ENCODE measurements around the gene DAPK3. TPM values are rescaled to one million over a fixed set of nuclear protein-coding genes. Genes with fewer than 3 reads are reported as not detected.

Gene DAPK3
- 10 to 100 TPM; 56.5 to 71.8 (median 61.7) TPM for total RNA-seq

DNA sequence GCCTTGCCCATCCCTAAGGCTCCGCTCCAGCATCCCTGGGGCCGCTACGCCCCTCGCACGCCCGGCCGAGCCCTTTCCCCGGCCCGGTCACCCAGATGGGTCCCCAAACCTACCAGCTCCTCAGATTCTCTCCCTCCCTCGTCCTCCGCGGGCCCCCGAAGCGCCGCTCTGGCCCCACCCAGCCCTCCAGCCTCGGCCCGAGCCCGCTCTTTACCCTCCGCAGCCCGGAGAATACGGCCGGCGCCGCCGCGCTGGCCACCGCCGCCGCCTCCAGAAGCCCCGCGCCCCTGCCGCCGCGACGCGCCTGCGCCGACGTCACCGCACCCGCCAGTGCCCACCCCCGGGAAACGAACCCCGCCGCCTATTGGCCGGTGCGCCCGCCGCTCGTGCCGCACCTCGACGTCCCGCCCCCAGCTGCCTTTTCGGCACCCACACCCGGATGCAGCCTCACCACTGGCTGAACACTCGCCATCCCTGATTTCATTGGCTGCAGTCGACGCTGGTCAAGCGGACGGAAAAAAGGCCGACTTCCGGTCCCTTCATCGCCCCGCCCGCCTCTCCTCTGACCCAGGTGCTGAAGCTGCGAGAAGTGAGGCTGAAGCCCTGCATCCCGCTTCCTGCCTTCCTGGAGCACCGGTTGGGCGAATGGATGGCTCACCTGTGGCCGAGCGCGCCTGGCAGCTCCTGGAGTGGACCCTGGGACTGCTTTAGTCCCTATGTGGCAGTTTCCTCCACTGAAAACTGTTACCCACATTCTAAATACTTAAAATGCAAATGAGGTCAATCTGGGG is at the start of gene DAPK3:
TSS of gene DAPK3 (minus strand) at position 292 of the 791 bp plus-strand sequence. CDS start 1,364 bp downstream, outside the sequence.
- peak; percentile 97 to 99 for DNase-seq (ENCODE audit: low spot score in 2 of 2)
- peaks cover 48% of the 10 kb centered on the region for H3K4me1 ChIP-seq
- TF ChIP-seq EP300 (IDR thresholded peaks at IDR 0.05) (no peak), POLR2A (IDR thresholded peaks at IDR 0.05) (peak in 1 of 2 donors; percentile 85), POLR2AphosphoS5 (IDR thresholded peaks at IDR 0.05) (peak in 2 of 3 donors; percentile 13 to 86)
- TF ChIP-seq, protein P1, sequence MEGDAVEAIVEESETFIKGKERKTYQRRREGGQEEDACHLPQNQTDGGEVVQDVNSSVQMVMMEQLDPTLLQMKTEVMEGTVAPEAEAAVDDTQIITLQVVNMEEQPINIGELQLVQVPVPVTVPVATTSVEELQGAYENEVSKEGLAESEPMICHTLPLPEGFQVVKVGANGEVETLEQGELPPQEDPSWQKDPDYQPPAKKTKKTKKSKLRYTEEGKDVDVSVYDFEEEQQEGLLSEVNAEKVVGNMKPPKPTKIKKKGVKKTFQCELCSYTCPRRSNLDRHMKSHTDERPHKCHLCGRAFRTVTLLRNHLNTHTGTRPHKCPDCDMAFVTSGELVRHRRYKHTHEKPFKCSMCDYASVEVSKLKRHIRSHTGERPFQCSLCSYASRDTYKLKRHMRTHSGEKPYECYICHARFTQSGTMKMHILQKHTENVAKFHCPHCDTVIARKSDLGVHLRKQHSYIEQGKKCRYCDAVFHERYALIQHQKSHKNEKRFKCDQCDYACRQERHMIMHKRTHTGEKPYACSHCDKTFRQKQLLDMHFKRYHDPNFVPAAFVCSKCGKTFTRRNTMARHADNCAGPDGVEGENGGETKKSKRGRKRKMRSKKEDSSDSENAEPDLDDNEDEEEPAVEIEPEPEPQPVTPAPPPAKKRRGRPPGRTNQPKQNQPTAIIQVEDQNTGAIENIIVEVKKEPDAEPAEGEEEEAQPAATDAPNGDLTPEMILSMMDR (IDR thresholded peaks at IDR 0.05), result peak in 1 of 2 donors; percentile 28
- H3K36me3 ChIP-seq, result peaks cover 30% of the 10 kb centered on the region
- peak within 1 kb of the TSS; percentile 92 for H3K27ac ChIP-seq
- H3K27me3 ChIP-seq, result no peaks in the 10 kb centered on the region
- peak within 1 kb of the TSS; percentile 93 for H3K4me3 ChIP-seq
- WGBS, result 2% methylated on average over 34 of the region's 73 CpGs
- no peaks in the 10 kb centered on the region for H3K9me3 ChIP-seq

DNA sequence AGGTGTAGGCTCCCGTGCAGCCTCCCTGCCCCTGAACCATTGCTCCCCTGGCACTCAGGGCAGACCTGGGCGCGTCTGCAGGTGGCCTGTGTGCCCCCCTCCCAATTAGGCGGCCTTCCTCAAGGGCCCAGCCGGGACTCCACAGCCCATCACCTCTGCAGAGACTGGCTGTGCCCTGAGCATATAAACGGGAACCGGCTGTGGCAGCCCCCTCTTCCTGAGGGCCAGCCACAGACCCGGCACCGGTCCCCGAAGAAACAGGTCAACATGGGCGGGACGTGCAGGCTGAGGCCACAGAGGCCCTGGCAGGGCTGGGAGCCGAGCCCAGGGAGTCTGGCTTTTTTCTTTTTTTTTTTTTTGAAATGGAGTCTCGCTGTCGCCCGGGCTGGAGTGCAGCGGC is 48.7 kb upstream of the DAPK3 start:
- H3K27me3 ChIP-seq, result no peaks in the 10 kb centered on the region
- H3K36me3 ChIP-seq, result peaks cover 34% of the 10 kb centered on the region
- H3K4me3 ChIP-seq, result no peak overlapping the region
- no peaks in the 10 kb centered on the region for H3K9me3 ChIP-seq
- peak overlapping the region; percentile 11 for H3K27ac ChIP-seq
- H3K4me1 ChIP-seq, result peaks cover 18% of the 10 kb centered on the region
- WGBS, result 67% methylated on average over 17 of the region's 17 CpGs
- TF ChIP-seq POLR2AphosphoS5 (IDR thresholded peaks at IDR 0.05) (no peak), EP300 (IDR thresholded peaks at IDR 0.05) (no peak), POLR2A (IDR thresholded peaks at IDR 0.05) (no peak)
- TF ChIP-seq, protein P1 (IDR thresholded peaks at IDR 0.05), result no peak
- DNase-seq (ENCODE audit: low spot score in 2 of 2), result no peak

DNA sequence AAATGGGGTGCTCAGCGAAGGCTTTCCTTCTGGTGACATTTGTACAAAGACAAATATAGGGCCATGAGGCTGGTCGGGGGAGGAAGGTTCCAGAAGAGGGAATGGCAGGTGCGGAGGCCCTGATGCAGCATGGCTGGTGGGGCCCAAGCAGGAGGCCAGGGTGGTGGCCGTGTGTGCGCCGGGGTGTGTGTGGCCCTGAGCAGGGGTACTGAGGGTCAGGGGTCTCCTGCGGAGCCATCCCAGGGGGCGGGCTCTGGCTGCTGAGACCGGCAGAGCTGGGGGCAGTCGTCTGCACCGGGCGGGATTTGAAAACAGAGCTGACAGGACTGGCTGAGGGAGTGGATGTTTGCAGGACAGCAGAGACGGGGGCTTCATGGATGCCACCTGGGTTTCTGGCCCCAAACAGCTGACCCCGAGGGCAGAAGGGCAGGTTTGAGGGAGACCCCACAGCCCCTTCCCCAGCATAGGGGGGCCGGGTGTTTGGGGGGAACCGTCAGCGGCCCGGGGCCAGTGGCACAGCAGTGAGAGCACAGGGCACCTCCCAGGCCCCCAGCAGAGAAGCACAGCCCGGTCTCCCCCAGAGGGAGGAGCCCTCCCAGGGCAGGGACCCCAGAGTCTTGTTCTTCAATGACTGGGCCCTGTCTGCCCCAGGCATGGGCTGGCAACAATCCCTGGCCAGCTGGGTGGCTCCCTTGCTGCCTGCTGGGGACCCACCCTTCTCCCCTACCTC is 48.0 kb upstream of the DAPK3 start:
- Histone ChIP-seq H3K9me3 (no peaks in the 10 kb centered on the region), H3K4me1 (peaks cover 19% of the 10 kb centered on the region), H3K4me3 (no peak overlapping the region), H3K36me3 (peaks cover 35% of the 10 kb centered on the region), H3K27ac (peak overlapping the region; percentile 11), H3K27me3 (no peaks in the 10 kb centered on the region)
- WGBS, result 72% methylated on average over 11 of the region's 19 CpGs
- DNase-seq (ENCODE audit: low spot score in 2 of 2), result no peak
- TF ChIP-seq EP300 (IDR thresholded peaks at IDR 0.05) (no peak), POLR2AphosphoS5 (IDR thresholded peaks at IDR 0.05) (no peak), POLR2A (IDR thresholded peaks at IDR 0.05) (no peak)
- TF ChIP-seq, protein P1 (IDR thresholded peaks at IDR 0.05), result no peak

DNA sequence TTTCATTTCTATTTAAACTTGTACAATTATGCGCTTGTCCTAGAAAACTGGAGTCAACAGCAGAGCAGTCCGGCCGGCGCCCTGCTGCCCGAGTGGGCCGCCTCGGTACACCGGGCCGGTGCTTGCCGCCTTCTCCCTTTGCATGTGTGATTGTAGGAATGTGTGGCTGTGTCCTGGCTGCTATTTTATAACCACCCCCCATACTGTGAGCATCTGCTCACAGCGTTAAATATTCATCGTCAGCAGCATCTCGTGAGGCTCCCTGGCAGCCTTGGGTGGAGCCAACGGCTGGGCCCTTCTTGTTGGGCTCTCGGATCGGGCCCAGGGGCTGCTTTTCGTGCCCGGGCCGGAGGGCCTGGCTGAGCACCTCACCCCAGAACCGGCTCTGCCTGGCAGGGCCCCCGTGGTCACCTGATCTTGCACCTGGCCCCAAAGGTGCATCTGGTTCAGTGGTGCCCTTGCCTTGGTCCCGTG is 47.3 kb upstream of the DAPK3 start:
- Histone ChIP-seq H3K9me3 (no peaks in the 10 kb centered on the region), H3K4me1 (peaks cover 23% of the 10 kb centered on the region), H3K27me3 (no peaks in the 10 kb centered on the region), H3K27ac (no peak overlapping the region), H3K36me3 (peaks cover 36% of the 10 kb centered on the region), H3K4me3 (no peak overlapping the region)
- WGBS, result 82% methylated on average over 18 of the region's 22 CpGs
- no peak for DNase-seq (ENCODE audit: low spot score in 2 of 2)
- no peak for TF ChIP-seq POLR2A (IDR thresholded peaks at IDR 0.05)
- TF ChIP-seq POLR2AphosphoS5 (IDR thresholded peaks at IDR 0.05), result no peak

DNA sequence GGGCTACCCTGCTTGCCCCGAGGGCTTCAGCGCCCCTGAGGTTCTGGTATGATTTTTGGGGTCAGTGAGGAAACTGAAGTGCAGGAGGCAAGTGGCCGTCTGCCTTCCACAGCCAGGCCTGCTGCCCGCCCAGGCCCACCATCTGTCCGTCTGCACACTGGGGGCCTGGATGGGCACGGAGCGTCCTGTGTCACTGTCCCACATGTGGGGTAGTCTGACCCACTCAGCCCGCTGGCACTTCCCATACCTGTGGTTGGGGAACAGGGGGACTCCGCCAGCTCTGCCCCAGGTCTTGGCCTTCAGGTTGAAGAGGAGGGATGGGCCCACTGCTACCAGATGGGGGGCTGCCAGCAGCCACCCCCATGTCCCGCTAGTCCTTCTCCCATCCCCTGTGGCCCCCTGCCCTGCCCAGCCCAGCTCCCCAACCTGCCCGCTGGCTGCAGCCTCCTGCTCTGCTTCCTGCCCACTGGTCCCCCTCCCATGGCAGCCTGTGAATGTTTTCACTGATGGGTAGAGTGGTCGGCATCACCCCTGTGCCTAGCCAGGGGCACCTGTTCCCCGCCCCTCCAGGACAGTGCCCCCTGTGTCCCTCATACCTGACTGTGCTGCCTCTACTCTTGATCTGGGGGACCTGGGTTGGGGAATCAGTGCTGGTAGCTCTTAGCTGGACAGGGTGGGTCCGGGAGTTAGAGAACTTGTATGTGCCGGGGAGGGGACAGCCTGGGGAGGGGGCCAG is 46.2 kb upstream of the DAPK3 start:
- no peak for DNase-seq (ENCODE audit: low spot score in 2 of 2)
- H3K9me3 ChIP-seq, result no peaks in the 10 kb centered on the region
- peaks cover 42% of the 10 kb centered on the region for H3K36me3 ChIP-seq
- peak overlapping the region; percentile 59 for H3K27ac ChIP-seq
- TF ChIP-seq, protein P1 (IDR thresholded peaks at IDR 0.05), result no peak
- no peak for TF ChIP-seq EP300 (IDR thresholded peaks at IDR 0.05)
- TF ChIP-seq POLR2AphosphoS5 (IDR thresholded peaks at IDR 0.05), result no peak
- TF ChIP-seq POLR2A (IDR thresholded peaks at IDR 0.05), result no peak
- peaks cover 23% of the 10 kb centered on the region for H3K4me1 ChIP-seq
- no peaks in the 10 kb centered on the region for H3K27me3 ChIP-seq
- no peak overlapping the region for H3K4me3 ChIP-seq
- WGBS, result 93% methylated on average over 7 of the region's 15 CpGs
